GM13977 (cell line): ENCODE data around the gene RPL7A.
"Not testable (repeated sequence)": the region's sequence is repeated elsewhere in the genome, so short reads cannot be mapped to it uniquely, and the experiment has no call there.

ENCODE experiments used
- DNase-seq: peaks from one replicate; pipeline ENCODE4 v3.0.0; 2012; ENCODE audit warnings: low spot score
- in situ Hi-C: fragments of 300-500 bp; cut with MboI; formaldehyde crosslinking; loops from one replicate; pipeline ENCODE4 v1.12.0; 2022; ENCODE audit warnings: low sequenced_read_pairs, low pct_unique_long_range_greater_than_20kb, mixed read lengths, inconsistent platforms; ENCODE audit not compliant: unreplicated experiment
- TF ChIP-seq, protein P1 (sequence below): IDR thresholded peaks from 2 replicates; pipeline ENCODE4 v1.5.1; 2012; ENCODE audit warnings: mild to moderate bottlenecking, control low read depth; ENCODE audit not compliant: insufficient read depth; ENCODE audit errors: extremely low read depth, missing control alignments

Gene RPL7A

GRCh38 chr9:133386338-133386737 is 38.3 kb downstream of the RPL7A start:
- TF ChIP-seq, protein P1, sequence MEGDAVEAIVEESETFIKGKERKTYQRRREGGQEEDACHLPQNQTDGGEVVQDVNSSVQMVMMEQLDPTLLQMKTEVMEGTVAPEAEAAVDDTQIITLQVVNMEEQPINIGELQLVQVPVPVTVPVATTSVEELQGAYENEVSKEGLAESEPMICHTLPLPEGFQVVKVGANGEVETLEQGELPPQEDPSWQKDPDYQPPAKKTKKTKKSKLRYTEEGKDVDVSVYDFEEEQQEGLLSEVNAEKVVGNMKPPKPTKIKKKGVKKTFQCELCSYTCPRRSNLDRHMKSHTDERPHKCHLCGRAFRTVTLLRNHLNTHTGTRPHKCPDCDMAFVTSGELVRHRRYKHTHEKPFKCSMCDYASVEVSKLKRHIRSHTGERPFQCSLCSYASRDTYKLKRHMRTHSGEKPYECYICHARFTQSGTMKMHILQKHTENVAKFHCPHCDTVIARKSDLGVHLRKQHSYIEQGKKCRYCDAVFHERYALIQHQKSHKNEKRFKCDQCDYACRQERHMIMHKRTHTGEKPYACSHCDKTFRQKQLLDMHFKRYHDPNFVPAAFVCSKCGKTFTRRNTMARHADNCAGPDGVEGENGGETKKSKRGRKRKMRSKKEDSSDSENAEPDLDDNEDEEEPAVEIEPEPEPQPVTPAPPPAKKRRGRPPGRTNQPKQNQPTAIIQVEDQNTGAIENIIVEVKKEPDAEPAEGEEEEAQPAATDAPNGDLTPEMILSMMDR = no peak
- in situ Hi-C loops = no loop called here
- DNase-seq = no peak

- TF ChIP-seq, protein P1 = no peak
- no peak for DNase-seq
- in situ Hi-C loops = no loop called here
Measured at GRCh38 chr9:133387680-133388079, 39.7 kb downstream of the RPL7A start.

DNA sequence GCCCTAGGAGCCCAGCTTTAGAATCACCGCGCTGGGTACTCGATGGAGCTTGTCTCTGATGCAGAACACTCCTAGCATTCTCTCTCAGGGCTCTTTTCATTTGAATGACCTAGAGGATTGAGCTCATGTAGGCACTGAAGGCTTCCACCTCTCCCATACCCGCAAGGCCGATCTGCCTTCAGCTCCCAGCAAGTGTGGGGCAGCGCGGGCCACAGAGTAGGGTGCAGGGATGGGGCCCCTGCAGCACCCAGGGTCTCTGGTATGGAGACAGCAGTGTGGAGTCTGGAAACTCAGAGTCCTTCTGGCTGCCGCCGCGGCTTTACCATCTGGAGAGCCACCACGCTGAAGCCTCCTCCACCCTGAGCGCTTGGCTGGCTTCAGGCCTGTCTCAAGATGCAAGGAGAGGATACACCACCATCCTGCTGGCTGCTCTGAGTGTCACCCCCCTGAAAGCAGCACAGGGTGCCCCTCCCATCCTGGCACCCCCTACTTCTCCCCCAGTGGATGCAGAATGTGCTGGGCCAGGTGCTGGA is 41.1 kb downstream of the RPL7A start:
- in situ Hi-C loops = no loop called here

GRCh38 chr9:133389562-133389961 is 41.5 kb downstream of the RPL7A start:
- in situ Hi-C loops = no loop called here
- no peak for DNase-seq
- TF ChIP-seq, protein P1 = no peak

More for the DNA sequence above, 41.1 kb downstream of the RPL7A start:
- TF ChIP-seq, protein P1 = no peak
- DNase-seq = no peak

DNA sequence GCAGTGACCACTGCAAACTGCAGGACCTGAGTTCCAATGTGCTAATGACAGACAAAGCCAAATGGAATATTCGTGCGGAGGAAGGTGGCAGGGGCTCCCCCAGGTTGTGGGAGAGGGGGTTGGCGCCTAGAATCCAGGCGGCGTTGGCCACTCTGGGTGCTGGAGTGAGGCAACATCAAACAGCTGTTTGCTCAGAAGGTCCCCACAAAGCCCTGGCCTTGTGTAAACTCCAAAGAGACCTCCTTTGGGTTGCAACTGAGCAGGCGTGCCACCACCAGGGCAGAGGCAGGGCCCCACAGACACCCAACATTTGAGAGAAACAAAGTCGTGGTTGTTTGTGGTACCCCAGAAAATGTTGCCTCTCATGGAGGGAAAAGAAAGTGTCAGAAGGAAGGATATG is 42.7 kb downstream of the RPL7A start:
- no peak for DNase-seq
- in situ Hi-C loops = no loop called here

GRCh38 chr9:133391449-133391848 is 43.4 kb downstream of the RPL7A start:
- in situ Hi-C loops = not testable (repeated sequence)

More for the DNA sequence above, 42.7 kb downstream of the RPL7A start:
- TF ChIP-seq, protein P1 = no peak

GRCh38 chr9:133392308-133392707 is 44.3 kb downstream of the RPL7A start:
- in situ Hi-C loops, DNase-seq: not testable (repeated sequence)

More at GRCh38 chr9:133391449-133391848, 43.4 kb downstream of the RPL7A start:
- DNase-seq = not testable (repeated sequence)

DNA sequence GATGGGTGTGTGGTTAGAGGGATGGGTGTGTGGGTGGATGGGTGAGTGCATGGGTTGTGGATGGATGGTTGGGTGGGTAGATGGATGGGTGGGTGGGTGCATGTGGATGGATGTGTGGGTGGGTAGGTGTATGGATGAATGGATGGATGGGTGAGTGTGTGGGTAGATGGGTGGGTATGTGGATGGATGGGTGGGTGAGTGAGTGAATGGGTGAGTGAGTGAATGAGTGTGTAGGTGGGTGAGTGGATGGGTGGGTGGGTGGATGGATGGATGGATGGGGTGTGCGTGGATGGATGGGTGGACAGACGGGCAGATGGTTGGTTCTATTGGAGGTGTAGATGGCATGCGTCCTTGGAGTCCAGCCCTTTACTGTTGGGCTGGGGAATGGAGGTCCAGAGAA is 45.4 kb downstream of the RPL7A start:
- no peak for DNase-seq
- in situ Hi-C loops = no loop called here
- TF ChIP-seq, protein P1 = no peak
